Cardiac fibroblast (primary cell): ENCODE data around the gene KBTBD2.
"Not testable (repeated sequence)": the region's sequence is repeated elsewhere in the genome, so short reads cannot be mapped to it uniquely, and the experiment has no call there.

Experiments
- DNase-seq, 2 donors: peaks; one replicate each; pipeline versions ENCODE4 v3.0.0 to v3.0.0-alpha.2; 2010; ENCODE audit warnings: low read depth in 2 of 2
- H3K4me3 ChIP-seq, 2 donors: replicated peaks in 1 of 2; 1 replicate in 1 of 2; 2 replicates in 1 of 2; pipeline ENCODE4 v1.5.1; 2011; ENCODE audit warnings: low read depth in 2 of 2, low read length in 2 of 2, mild to moderate bottlenecking in 2 of 2, moderate library complexity in 1 of 2
- TF ChIP-seq, protein P1 (sequence below): IDR thresholded peaks from one replicate; pipeline ENCODE4 v1.5.1; 2011; ENCODE audit warnings: low read depth, mild to moderate bottlenecking, low read length, inconsistent platforms

KBTBD2 gene

DNA sequence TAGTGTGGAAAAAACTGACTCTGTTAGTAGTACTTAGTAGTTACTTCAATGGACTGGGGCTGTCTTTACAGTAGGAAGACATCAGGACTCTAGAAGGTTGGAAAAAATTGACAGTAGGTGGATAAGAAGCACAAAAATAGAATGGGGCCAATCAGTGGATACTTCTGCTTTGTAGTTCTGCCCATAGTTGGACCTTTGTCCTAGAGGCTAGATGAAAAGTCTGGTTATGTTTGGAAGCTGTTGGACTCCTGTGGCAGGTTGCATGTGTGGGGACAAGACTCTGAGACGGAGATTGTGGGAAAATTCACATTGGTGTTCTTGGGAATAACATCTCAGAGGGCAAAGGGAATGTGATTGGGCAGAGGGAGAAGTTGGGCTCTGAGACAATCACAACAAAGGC is 18.6 kb upstream of the KBTBD2 start:
- no peak for DNase-seq
- H3K4me3 ChIP-seq: no peak overlapping the region
- TF ChIP-seq, protein P1, sequence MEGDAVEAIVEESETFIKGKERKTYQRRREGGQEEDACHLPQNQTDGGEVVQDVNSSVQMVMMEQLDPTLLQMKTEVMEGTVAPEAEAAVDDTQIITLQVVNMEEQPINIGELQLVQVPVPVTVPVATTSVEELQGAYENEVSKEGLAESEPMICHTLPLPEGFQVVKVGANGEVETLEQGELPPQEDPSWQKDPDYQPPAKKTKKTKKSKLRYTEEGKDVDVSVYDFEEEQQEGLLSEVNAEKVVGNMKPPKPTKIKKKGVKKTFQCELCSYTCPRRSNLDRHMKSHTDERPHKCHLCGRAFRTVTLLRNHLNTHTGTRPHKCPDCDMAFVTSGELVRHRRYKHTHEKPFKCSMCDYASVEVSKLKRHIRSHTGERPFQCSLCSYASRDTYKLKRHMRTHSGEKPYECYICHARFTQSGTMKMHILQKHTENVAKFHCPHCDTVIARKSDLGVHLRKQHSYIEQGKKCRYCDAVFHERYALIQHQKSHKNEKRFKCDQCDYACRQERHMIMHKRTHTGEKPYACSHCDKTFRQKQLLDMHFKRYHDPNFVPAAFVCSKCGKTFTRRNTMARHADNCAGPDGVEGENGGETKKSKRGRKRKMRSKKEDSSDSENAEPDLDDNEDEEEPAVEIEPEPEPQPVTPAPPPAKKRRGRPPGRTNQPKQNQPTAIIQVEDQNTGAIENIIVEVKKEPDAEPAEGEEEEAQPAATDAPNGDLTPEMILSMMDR: no peak

DNA sequence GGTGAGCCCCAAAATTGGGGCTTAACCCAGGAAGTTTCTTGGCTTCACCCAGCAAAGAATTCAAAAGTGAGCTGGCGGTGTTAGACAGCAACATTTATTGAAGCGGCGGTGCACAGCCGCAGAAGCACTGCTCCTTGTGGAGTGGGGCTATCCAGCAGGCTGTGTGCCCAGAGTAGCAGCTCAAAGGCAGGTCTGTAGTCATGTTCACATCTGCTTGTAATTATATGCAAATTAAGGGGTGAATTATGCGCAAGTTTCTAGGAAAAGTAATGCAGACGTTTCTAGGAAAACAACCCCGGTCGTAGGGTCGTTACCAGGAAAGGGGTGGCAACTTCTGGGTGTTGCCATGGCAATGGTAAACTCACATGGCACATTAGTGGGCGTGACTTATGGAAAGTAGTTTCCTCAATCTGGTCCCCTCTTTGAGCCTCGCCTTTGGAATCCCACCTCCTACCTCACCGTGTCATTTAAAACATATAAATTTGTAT is 13.7 kb upstream of the KBTBD2 start:
- DNase-seq: peak; percentile 57 to 78
- peak overlapping the region in 1 of 2 donors; percentile 22 for H3K4me3 ChIP-seq
- TF ChIP-seq, protein P1: no peak

DNA sequence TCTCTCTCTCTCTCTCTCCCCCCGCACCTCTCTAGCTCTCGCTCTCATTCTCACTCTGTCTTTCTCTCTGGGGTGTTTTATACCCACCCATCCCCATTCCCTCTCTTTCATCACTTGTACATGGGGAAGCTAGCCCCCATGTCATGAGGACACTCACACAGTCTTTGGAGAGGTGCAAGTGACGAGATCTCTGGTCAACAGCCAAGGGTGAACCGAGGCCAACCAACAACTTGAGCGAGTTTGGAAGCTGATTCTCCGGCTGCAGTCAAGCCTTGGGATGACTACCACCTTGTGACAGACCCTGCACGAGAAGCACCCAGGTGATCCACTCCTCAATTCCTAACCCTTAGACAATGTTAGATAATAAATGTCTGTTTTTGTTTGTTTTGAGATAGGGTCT is 10.1 kb upstream of the KBTBD2 start:
- no peak overlapping the region for H3K4me3 ChIP-seq
- no peak for DNase-seq
- TF ChIP-seq, protein P1: no peak

DNA sequence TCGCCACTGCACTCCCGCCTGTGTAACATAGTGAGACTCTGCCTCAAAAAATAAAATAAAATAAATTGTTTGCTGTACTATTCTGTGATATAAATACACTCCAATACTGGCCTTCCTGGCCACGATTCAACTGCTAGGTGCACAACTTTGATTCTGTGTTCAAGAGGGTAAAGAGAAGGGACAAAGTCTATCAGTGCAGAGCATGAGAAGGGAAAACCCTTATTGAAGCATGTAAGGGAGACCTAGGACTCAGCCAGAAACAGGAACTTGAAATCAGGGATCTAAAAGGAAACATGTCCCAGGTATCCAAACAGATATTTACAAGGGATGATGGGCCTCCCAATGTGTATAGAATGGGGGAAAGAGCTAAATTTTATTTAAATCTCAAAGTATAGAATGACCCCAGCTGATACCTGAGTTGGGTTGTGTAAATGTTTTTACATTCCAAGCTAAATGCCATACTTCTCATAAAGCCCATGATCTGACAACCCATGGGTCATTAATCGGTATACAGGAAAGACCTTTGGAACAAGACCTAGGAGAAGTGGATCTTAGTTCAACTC is 9.0 kb upstream of the KBTBD2 start:
- no peak for DNase-seq
- TF ChIP-seq, protein P1: no peak
- no peak overlapping the region for H3K4me3 ChIP-seq

DNA sequence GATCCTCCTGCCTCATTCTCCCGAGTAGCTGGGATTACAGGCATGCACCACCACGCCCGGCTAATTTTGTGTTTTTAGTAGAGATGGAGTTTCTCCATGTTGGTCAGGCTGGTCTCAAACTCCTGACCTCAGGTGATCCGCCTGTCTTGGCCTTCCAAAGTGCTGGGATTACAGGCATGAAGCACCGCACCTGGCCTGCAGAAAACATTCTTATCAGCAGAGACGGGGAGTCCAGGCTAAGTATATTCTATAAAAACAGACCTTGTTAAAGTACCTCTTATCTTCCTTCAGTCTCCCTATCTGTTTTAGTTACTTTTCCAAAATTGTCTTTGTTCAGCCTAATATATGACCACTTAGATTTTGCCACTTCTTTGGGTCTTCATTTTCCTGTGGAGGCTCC is 5.8 kb upstream of the KBTBD2 start:
- not testable (repeated sequence) for DNase-seq, H3K4me3 ChIP-seq

DNA sequence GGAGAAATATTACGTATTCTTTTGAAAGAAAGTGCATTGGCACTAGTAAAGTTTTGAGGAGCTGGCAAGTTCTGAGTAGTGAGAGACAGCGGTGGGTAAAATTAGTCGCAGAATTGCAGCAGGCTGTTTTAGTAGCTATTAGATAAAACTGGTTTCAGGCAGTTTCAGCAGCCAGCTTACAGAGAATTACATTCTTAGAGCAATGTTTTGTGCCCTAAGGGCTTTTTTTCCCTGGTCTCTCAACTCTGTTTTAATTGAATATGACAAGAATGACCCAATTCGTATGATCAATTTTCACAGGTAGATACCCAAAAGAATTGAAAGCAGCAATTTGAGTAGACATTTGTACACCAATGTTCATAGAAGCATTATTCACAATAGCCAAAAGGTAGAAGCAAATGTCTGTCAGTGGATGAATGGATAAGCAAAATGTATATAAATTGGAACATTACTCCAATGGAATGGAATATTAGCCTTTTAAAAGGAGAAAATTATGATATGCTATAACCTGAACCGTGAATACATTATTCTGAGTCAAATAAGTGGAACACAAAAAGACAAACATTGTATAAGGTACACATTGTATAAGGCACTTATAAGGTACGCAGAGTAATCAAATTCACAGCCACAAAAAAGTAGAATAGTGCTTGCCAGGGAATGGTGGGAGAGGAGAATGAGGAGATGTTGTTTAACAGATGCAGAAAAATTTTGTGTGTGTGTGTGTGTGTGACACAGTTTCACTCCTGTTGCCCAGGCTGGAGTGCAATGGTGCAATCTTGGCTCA is 5.2 kb upstream of the KBTBD2 start:
- no peak for DNase-seq
- no peak overlapping the region for H3K4me3 ChIP-seq
- TF ChIP-seq, protein P1: no peak

DNA sequence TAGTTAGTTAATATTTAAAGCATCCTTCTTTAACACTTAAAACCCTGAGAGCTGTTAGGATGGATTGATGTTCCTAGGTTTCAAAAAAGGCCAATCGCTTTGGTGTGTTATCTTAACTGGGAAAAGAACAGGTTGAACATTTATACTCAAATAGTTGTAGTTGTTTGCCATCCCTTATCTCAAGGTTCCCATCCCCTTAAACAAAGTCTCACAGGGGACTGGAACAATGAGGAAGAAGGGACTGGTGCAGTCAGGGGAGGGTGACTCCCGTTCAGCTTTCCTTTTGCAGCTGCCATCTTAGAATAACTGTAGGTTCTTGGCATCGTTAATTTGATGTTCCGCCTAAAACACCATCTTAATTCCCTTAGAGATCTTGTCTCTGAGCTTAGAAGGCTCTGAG is 2.6 kb upstream of the KBTBD2 start:
- no peak overlapping the region for H3K4me3 ChIP-seq
- TF ChIP-seq, protein P1: no peak
- DNase-seq: no peak
